A673 (cell line): ENCODE measurements around the gene CASKIN2. TPM values are rescaled to one million over a fixed set of nuclear protein-coding genes. Genes with fewer than 3 reads are reported as not detected.

Experiments
- BruUV-seq: library from RNA; stranded (reverse); fragments of 400-500 nt; replicated peaks from 2 replicates; lab custom pipeline; 2021; lab: Mats Ljungman, UMichigan
- CTCF ChIA-PET: fragments of 300-600 bp; sonication (Branson Sonifier 250); formaldehyde crosslinking; loops from one replicate; lab custom pipeline; 2022; ENCODE audit warnings: antibody characterized with exemption; lab: Charles Lee
- POLR2A ChIA-PET: fragments of 300-600 bp; sonication (Branson Sonifier 250); formaldehyde crosslinking; loops from one replicate; lab custom pipeline; 2022; ENCODE audit warnings: antibody characterized with exemption; ENCODE audit not compliant: low non-redundant PET; lab: Charles Lee
- DNase-seq: peaks from one replicate; pipeline ENCODE4 v3.0.0-alpha.2; 2015; ENCODE audit warnings: low spot score
- H3K27ac ChIP-seq: fragments of 200-600 bp; sonication (generic); 2 replicates; pipeline ENCODE4 v1.5.1; 2016; ENCODE audit warnings: mixed run types, low read depth, mild to moderate bottlenecking, mixed read lengths, antibody characterized with exemption, low read length; ENCODE audit not compliant: poor library complexity, severe bottlenecking
- H3K27me3 ChIP-seq: fragments of 200-600 bp; sonication (generic); replicated peaks from 2 replicates; pipeline ENCODE4 v1.6.1; 2017; ENCODE audit warnings: mixed run types, low read depth, mild to moderate bottlenecking, mixed read lengths, antibody characterized with exemption, low read length; ENCODE audit not compliant: insufficient read depth, poor library complexity
- H3K36me3 ChIP-seq: fragments of 200-600 bp; sonication (generic); 2 replicates; pipeline ENCODE4 v1.6.1; 2016; ENCODE audit warnings: mixed run types, mild to moderate bottlenecking, mixed read lengths, antibody characterized with exemption, low read length; ENCODE audit not compliant: insufficient read depth, poor library complexity, severe bottlenecking
- H3K4me1 ChIP-seq: fragments of 200-600 bp; sonication (generic); 2 replicates; pipeline ENCODE4 v1.6.1; 2017; ENCODE audit warnings: mixed run types, mild to moderate bottlenecking, mixed read lengths, antibody characterized with exemption, low read length; ENCODE audit not compliant: insufficient read depth, poor library complexity, severe bottlenecking
- H3K4me3 ChIP-seq: fragments of 200-600 bp; sonication (generic); 2 replicates; pipeline ENCODE4 v1.5.1; 2016; ENCODE audit warnings: low read depth, mixed run types, mild to moderate bottlenecking, mixed read lengths, low read length; ENCODE audit not compliant: poor library complexity, severe bottlenecking
- H3K9me3 ChIP-seq: fragments of 200-600 bp; sonication (generic); 2 replicates; pipeline ENCODE4 v1.6.1; 2016; ENCODE audit warnings: mixed run types, low read depth, mild to moderate bottlenecking, mixed read lengths, antibody characterized with exemption, low read length; ENCODE audit not compliant: poor library complexity, severe bottlenecking
- EZH2 ChIP-seq: fragments of 200-600 bp; sonication (generic); IDR thresholded peaks from 2 replicates; pipeline ENCODE4 v1.6.1; 2017; ENCODE audit warnings: borderline replicate concordance, low read depth, mild to moderate bottlenecking, mixed read lengths, antibody characterized with exemption, low read length; ENCODE audit not compliant: poor library complexity, severe bottlenecking
- intact Hi-C: fragments of 100-400 bp; cut with micrococcal nuclease; formaldehyde crosslinking; loops from one replicate; pipeline ENCODE4 v1.10.0; 2022; ENCODE audit not compliant: unreplicated experiment
- total RNA-seq: library from RNA; stranded (reverse); gene quantifications from 2 replicates; pipeline ENCODE4 v1.2.3, GENCODE V29; 2021
- TF ChIP-seq, protein P1 (sequence below): fragments of 300-800, 200-600 bp; sonication (generic); conservative IDR thresholded peaks from 2 replicates; pipeline ENCODE4 v1.5.1; 2017; ENCODE audit warnings: low read depth, mild to moderate bottlenecking, antibody characterized with exemption, low read length, moderate library complexity, mixed read lengths

The CASKIN2 gene
- total RNA-seq, 1 experiment from 2014 or later: 32.6 TPM

DNA sequence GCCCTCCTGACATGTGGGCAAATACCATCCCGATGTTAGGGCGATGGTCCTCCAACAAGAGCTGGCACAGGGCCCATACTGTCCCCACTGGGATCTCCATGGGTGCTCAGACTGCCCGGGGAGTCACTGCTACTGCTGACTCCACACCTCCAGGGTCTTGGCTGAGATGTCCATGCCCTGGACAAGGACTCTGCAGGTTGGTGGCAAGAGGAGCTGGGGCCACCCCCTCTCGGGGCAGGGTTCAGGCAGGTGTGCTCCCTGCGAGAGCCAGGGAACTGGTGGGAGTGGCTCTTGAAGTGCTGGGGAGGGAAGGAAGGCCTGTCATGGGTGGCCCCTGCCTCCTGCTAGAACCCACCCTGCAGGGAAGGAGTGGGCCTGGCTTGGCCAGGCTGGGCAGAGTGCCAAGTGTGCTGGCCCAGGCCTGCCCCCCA, 6.4 kb downstream of the CASKIN2 start:
- H3K36me3 ChIP-seq: peaks cover 13% of the 10 kb centered on the region
- H3K4me1 ChIP-seq: no peaks in the 10 kb centered on the region
- H3K4me3 ChIP-seq: no peak overlapping the region
- ChIA-PET POLR2A (no interaction called here), CTCF (no interaction called here)
- H3K27ac ChIP-seq: no peak overlapping the region
- intact Hi-C loops: no loop called here
- H3K9me3 ChIP-seq: no peaks in the 10 kb centered on the region
- BruUV-seq: no TSS peak
- no peaks in the 10 kb centered on the region for H3K27me3 ChIP-seq
- no peak for DNase-seq
- TF ChIP-seq, protein P1, sequence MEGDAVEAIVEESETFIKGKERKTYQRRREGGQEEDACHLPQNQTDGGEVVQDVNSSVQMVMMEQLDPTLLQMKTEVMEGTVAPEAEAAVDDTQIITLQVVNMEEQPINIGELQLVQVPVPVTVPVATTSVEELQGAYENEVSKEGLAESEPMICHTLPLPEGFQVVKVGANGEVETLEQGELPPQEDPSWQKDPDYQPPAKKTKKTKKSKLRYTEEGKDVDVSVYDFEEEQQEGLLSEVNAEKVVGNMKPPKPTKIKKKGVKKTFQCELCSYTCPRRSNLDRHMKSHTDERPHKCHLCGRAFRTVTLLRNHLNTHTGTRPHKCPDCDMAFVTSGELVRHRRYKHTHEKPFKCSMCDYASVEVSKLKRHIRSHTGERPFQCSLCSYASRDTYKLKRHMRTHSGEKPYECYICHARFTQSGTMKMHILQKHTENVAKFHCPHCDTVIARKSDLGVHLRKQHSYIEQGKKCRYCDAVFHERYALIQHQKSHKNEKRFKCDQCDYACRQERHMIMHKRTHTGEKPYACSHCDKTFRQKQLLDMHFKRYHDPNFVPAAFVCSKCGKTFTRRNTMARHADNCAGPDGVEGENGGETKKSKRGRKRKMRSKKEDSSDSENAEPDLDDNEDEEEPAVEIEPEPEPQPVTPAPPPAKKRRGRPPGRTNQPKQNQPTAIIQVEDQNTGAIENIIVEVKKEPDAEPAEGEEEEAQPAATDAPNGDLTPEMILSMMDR: no peak
- no peak for TF ChIP-seq EZH2

DNA sequence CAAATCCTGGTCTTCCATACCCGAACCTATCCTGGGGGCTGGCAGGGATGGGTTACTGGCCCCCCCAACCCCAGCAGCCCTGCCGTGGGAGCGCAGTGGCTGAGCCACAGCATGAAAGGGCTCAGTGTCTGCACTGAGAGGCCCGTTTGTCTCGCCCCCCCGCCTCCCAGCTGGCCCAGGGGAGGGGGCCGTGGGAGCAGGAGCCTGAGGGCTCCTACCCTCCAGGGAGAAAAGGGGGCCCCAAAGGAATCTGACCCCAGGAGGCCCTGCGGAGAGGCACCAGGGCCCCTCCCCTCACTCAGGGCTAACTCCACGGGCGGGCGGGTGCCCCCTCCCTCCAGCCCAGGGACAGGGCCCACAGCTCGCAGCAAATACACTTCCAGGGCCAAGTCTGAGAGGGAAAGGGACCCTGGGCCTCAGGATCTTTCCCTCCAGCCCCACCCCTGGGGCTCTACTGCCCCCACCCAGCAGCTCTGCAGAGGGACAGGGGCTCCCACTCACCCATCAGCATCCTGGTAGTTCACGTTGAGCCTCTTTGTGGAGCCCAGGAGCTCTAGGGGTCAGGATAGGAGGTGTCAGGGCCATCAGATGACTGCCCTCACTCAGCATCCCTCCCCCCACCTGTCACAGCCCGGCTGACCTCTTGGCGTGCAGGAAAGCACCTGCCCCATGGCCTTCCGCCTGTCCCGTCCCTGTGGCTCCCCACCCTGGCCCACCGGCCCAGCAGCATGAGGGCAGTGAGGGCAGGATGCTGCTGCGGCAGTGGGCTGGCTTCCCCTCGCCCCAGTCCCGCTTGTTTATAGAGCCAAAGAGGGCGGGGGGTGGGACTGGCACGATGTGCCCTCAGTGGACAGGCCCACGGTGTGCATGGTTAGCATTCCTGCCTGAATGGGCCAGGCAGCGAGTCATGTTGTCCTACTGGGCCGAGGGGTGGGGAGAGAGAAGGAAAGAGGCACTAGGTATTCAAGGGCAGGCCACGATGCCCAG, 7.3 kb downstream of the CASKIN2 start:
- no peak overlapping the region for H3K27ac ChIP-seq
- no peaks in the 10 kb centered on the region for H3K4me1 ChIP-seq
- no peak for DNase-seq
- POLR2A ChIA-PET: no interaction called here
- H3K27me3 ChIP-seq: no peaks in the 10 kb centered on the region
- intact Hi-C loops: no loop called here
- H3K4me3 ChIP-seq: no peak overlapping the region
- no peaks in the 10 kb centered on the region for H3K9me3 ChIP-seq
- peaks cover 9% of the 10 kb centered on the region for H3K36me3 ChIP-seq
- BruUV-seq: no TSS peak
- TF ChIP-seq EZH2: no peak
- TF ChIP-seq, protein P1: no peak
- CTCF ChIA-PET: no interaction called here

DNA sequence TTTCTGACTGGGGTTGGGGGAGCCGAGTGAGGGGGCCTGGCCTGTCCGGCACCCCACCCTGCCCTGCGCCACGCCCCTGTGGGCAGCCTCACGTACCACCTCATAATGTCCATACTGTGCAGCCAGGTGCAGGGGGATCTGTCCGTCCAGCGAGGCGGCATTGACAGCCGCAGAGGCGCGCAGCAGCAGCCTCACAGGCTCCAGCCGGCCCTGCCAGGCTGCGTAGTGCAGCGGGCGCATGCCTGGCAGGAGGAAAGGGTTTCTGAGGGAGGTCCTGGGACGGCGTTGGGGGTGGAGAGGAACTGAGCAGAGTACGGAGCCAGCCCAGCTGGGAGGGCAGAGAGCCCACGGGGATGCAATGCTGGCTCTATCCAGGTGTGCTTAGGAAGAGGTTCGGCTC, 8.4 kb downstream of the CASKIN2 start:
- H3K4me3 ChIP-seq: no peak overlapping the region
- intact Hi-C loops: no loop called here
- no peak overlapping the region for H3K27ac ChIP-seq
- peaks cover 9% of the 10 kb centered on the region for H3K36me3 ChIP-seq
- TF ChIP-seq EZH2: no peak
- TF ChIP-seq, protein P1: no peak
- H3K27me3 ChIP-seq: no peaks in the 10 kb centered on the region
- no peaks in the 10 kb centered on the region for H3K4me1 ChIP-seq
- no peak for DNase-seq
- ChIA-PET POLR2A (no interaction called here), CTCF (no interaction called here)
- BruUV-seq: no TSS peak
- H3K9me3 ChIP-seq: no peaks in the 10 kb centered on the region
